Measurements from ENCODE around the gene AP4B1. TPM values are rescaled to one million over a fixed set of nuclear protein-coding genes. Genes with fewer than 3 reads are reported as not detected.

The AP4B1 gene
- total and polyA plus RNA-seq, 9 of the 15 experiments (the other 6 are each of a cell fraction or from before 2014, with no cell fraction given) = 15.8 to 36.5 (median 24.6) TPM

- no peak for TF ChIP-seq ZBTB1 (CRISPR knock-in tag; IDR thresholded peaks at IDR 0.05; ENCODE audit: borderline replicate concordance, low read depth)
- TF ChIP-seq CCNT2 (IDR thresholded peaks at IDR 0.05; ENCODE audit: borderline replicate concordance, extremely low read depth, insufficient read length, low read depth, low read length) = no peak
- TF ChIP-seq RHOXF2B (CRISPR knock-in tag; conservative IDR thresholded peaks at IDR 0.05) = no peak
- no peak for TF ChIP-seq GTF2B (IDR thresholded peaks at IDR 0.05; ENCODE audit: extremely low read depth, insufficient read length)
- no peak for TF ChIP-seq ZNF431 (CRISPR knock-in tag; IDR thresholded peaks at IDR 0.05)
- TF ChIP-seq HMGXB4 (CRISPR knock-in tag; IDR thresholded peaks at IDR 0.05) = no peak
- no peak for TF ChIP-seq PHB (CRISPR knock-in tag; IDR thresholded peaks at IDR 0.05)
- TF ChIP-seq WHSC1 (IDR thresholded peaks at IDR 0.05; ENCODE audit: low read length) = no peak
- no peak for TF ChIP-seq YY1 (IDR thresholded peaks at IDR 0.05; ENCODE audit: borderline replicate concordance in 1 of 3, control insufficient read depth in 1 of 3, extremely low read depth in 1 of 3, insufficient read depth in 3 of 3, insufficient read length in 1 of 3, insufficient replicate concordance in 2 of 3, low read depth in 1 of 3, low read length in 2 of 3)
- no peak for TF ChIP-seq TAL1 (IDR thresholded peaks at IDR 0.05)
- TF ChIP-seq SIN3B (IDR thresholded peaks at IDR 0.05; ENCODE audit: low read depth) = no peak
- TF ChIP-seq BRCA1 (IDR thresholded peaks at IDR 0.05) = no peak
- TF ChIP-seq BRCA1 (CRISPR knock-in tag; IDR thresholded peaks at IDR 0.05) = no peak
- no peak for TF ChIP-seq ZFPM2 (CRISPR knock-in tag; IDR thresholded peaks at IDR 0.05)
- TF ChIP-seq ZNF511 (CRISPR knock-in tag; IDR thresholded peaks at IDR 0.05) = no peak
- TF ChIP-seq ESRRB (CRISPR knock-in tag; IDR thresholded peaks at IDR 0.05; ENCODE audit: borderline replicate concordance) = no peak
- TF ChIP-seq ZBTB49 (CRISPR knock-in tag; IDR thresholded peaks at IDR 0.05; ENCODE audit: borderline replicate concordance) = no peak
- TF ChIP-seq ELF4 (CRISPR knock-in tag; IDR thresholded peaks at IDR 0.05) = no peak
- TF ChIP-seq ZNF280A (IDR thresholded peaks at IDR 0.05; ENCODE audit: low read depth, partially characterized antibody) = no peak
- TF ChIP-seq MEF2A (IDR thresholded peaks at IDR 0.05; ENCODE audit: control insufficient read depth, low read depth, low read length) = peak; percentile 69; the same call in 1 of the 2 replicates
- no peak for TF ChIP-seq STAG1 (CRISPR knock-in tag; IDR thresholded peaks at IDR 0.05; ENCODE audit: borderline replicate concordance)
- TF ChIP-seq HDAC3 (IDR thresholded peaks at IDR 0.05; ENCODE audit: borderline replicate concordance, partially characterized antibody) = no peak
- no peak for TF ChIP-seq GATAD2B (IDR thresholded peaks at IDR 0.05; ENCODE audit: borderline replicate concordance)
Measured at GRCh38 chr1:113949007-113949406, 44.4 kb upstream of the AP4B1 start (continued).

Measured in K562 (cell line).